ENCODE results near the gene HOXD10. TPM values are rescaled to one million over a fixed set of nuclear protein-coding genes. Genes with fewer than 3 reads are reported as not detected.
A peak's percentile ranks its signal among the peaks of the same experiment; 100 is the strongest.

HOXD10 gene
- total and polyA plus RNA-seq, 2 donors (not counting 1 experiment from before 2014, with no cell fraction given), result not detected

DNA sequence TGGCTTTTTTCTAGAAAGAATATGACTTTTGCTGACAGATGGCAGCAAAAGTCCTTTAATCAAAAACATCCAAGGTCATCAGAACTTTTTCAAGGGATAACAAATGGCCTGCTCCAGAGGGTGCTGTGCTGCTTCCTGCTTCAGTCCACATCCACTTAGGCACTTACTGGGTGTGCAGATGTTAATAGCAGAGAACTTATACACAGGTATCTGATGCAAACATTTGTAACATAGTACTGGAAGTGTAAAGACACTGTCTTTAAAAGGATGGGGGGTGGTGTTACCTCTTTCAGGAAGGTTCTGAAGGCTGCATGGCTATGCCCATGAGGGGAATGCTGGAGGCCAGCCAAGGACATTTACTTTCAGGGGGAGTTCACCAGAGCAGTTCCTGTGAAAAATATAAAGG lies 18.5 kb downstream of the HOXD10 start:
- Histone ChIP-seq H3K4me1 (ENCODE audit: control insufficient read depth, extremely low read depth, insufficient read depth, low read length) (no peaks in the 10 kb centered on the region), H3K36me3 (ENCODE audit: control insufficient read depth, insufficient read depth, low read length) (no peaks in the 10 kb centered on the region), H3K27ac (ENCODE audit: insufficient read depth, low read length) (no peak overlapping the region), H3K27me3 (ENCODE audit: control insufficient read depth, insufficient read depth, low read length) (peaks cover 86% of the 10 kb centered on the region), H3K79me2 (ENCODE audit: control insufficient read depth, insufficient read depth, low read length) (no peaks in the 10 kb centered on the region), H3K9ac (ENCODE audit: insufficient read depth, low read length) (no peak overlapping the region), H3K4me2 (ENCODE audit: extremely low read depth, insufficient read depth, low read length) (no peak overlapping the region), H4K20me1 (ENCODE audit: control insufficient read depth, extremely low read depth, insufficient read depth, low read length) (no peaks in the 10 kb centered on the region), H2AFZ (ENCODE audit: low read length) (no peak overlapping the region), H3K9me3 (ENCODE audit: control insufficient read depth, insufficient read depth, low read depth, low read length) (no peaks in the 10 kb centered on the region), H3K4me3 (replicated peaks in 1 of 4; ENCODE audit: control extremely low read depth in 1 of 4, insufficient read depth in 1 of 4, low read depth in 3 of 4, low read length in 4 of 4) (no peak overlapping the region)
- no peak for DNase-seq (ENCODE audit: low read depth in 2 of 2)
- no peak for TF ChIP-seq EZH2 (IDR thresholded peaks at IDR 0.05; ENCODE audit: low read length, missing control alignments)
- TF ChIP-seq, protein P1, sequence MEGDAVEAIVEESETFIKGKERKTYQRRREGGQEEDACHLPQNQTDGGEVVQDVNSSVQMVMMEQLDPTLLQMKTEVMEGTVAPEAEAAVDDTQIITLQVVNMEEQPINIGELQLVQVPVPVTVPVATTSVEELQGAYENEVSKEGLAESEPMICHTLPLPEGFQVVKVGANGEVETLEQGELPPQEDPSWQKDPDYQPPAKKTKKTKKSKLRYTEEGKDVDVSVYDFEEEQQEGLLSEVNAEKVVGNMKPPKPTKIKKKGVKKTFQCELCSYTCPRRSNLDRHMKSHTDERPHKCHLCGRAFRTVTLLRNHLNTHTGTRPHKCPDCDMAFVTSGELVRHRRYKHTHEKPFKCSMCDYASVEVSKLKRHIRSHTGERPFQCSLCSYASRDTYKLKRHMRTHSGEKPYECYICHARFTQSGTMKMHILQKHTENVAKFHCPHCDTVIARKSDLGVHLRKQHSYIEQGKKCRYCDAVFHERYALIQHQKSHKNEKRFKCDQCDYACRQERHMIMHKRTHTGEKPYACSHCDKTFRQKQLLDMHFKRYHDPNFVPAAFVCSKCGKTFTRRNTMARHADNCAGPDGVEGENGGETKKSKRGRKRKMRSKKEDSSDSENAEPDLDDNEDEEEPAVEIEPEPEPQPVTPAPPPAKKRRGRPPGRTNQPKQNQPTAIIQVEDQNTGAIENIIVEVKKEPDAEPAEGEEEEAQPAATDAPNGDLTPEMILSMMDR (conservative IDR thresholded peaks at IDR 0.05 in 1 of 2, IDR thresholded peaks at IDR 0.05 in 1 of 2; ENCODE audit: low read depth in 1 of 2, low read length in 2 of 2), result no peak

DNA sequence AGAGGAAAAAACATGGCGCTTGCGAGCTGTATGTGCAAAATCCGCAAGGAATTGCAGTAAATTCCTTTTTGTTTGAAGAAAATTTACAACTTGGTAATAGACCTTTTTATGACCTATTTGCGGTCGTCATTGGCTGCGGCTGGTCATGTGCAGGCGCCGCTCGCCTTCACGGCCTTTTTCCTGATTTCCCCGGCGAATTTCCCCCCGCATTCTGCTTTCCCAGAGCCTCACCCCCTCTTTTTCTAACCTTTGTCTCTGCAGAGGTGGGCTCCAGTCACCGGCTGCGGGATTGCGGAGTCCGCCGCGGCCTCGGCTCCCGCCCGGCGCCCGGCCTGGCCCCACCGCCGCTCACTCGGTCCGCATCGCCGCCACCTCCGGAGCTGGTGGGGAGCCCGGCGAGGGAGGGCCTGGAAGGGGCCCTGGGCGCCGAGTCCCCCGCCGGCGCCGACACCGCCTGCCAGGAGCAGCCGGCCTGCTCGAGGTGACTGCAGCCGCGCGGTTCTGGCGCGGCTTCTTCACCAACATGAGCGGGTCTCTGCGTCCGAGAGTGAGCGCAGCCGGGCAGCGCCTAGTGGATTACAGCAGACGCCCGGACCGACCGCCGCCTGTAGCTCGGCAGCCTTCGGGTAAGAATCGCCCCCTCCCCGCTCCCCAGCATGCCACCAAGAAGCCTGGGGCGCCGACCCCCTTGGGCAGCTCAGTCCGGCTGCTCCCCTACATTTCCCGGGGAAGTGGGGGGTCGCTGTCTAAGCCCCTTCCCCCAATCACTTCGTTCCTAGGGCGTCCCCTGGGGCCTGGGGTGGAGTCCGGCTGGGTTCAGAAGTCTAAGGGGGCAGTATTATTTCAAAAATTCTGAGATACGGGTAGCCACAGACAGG lies 20.0 kb downstream of the HOXD10 start:
- no peak overlapping the region for H3K27ac ChIP-seq (ENCODE audit: insufficient read depth, low read length)
- peak overlapping the region in 1 of 4 experiments; percentile 22 for H3K4me3 ChIP-seq (replicated peaks in 1 of 4; ENCODE audit: control extremely low read depth in 1 of 4, insufficient read depth in 1 of 4, low read depth in 3 of 4, low read length in 4 of 4)
- H2AFZ ChIP-seq (ENCODE audit: low read length), result no peak overlapping the region
- no peak overlapping the region for H3K4me2 ChIP-seq (ENCODE audit: extremely low read depth, insufficient read depth, low read length)
- no peaks in the 10 kb centered on the region for H3K79me2 ChIP-seq (ENCODE audit: control insufficient read depth, insufficient read depth, low read length)
- peak; percentile 41 for TF ChIP-seq EZH2 (IDR thresholded peaks at IDR 0.05; ENCODE audit: low read length, missing control alignments)
- TF ChIP-seq, protein P1 (conservative IDR thresholded peaks at IDR 0.05 in 1 of 2, IDR thresholded peaks at IDR 0.05 in 1 of 2; ENCODE audit: low read depth in 1 of 2, low read length in 2 of 2), result no peak
- no peaks in the 10 kb centered on the region for H3K4me1 ChIP-seq (ENCODE audit: control insufficient read depth, extremely low read depth, insufficient read depth, low read length)
- no peaks in the 10 kb centered on the region for H3K36me3 ChIP-seq (ENCODE audit: control insufficient read depth, insufficient read depth, low read length)
- no peaks in the 10 kb centered on the region for H4K20me1 ChIP-seq (ENCODE audit: control insufficient read depth, extremely low read depth, insufficient read depth, low read length)
- no peak for DNase-seq (ENCODE audit: low read depth in 2 of 2)
- H3K9me3 ChIP-seq (ENCODE audit: control insufficient read depth, insufficient read depth, low read depth, low read length), result no peaks in the 10 kb centered on the region
- H3K9ac ChIP-seq (ENCODE audit: insufficient read depth, low read length), result no peak overlapping the region
- H3K27me3 ChIP-seq (ENCODE audit: control insufficient read depth, insufficient read depth, low read length), result peaks cover 81% of the 10 kb centered on the region

DNA sequence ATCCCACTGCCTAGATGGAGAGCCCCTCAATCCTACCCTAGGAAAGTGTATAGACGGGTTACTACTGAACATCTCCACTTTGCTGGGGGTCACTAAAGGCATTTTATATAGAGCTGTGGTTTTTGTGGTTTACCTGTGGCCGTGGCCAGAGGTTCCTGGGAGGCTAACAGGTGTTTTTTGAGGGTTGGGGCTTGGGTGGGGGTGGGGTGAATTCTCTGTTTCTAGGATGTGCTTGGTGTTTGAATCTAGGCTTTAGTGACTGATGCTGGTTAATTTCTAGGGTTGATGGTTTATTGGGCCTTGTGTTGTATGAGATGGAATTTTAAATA lies 20.6 kb downstream of the HOXD10 start:
- no peak overlapping the region for H3K27ac ChIP-seq (ENCODE audit: insufficient read depth, low read length)
- TF ChIP-seq, protein P1 (conservative IDR thresholded peaks at IDR 0.05 in 1 of 2, IDR thresholded peaks at IDR 0.05 in 1 of 2; ENCODE audit: low read depth in 1 of 2, low read length in 2 of 2), result no peak
- TF ChIP-seq EZH2 (IDR thresholded peaks at IDR 0.05; ENCODE audit: low read length, missing control alignments), result no peak
- no peak overlapping the region for H2AFZ ChIP-seq (ENCODE audit: low read length)
- no peak overlapping the region for H3K4me3 ChIP-seq (replicated peaks in 1 of 4; ENCODE audit: control extremely low read depth in 1 of 4, insufficient read depth in 1 of 4, low read depth in 3 of 4, low read length in 4 of 4)
- H3K9me3 ChIP-seq (ENCODE audit: control insufficient read depth, insufficient read depth, low read depth, low read length), result no peaks in the 10 kb centered on the region
- no peaks in the 10 kb centered on the region for H3K36me3 ChIP-seq (ENCODE audit: control insufficient read depth, insufficient read depth, low read length)
- H3K79me2 ChIP-seq (ENCODE audit: control insufficient read depth, insufficient read depth, low read length), result no peaks in the 10 kb centered on the region
- H3K27me3 ChIP-seq (ENCODE audit: control insufficient read depth, insufficient read depth, low read length), result peaks cover 77% of the 10 kb centered on the region
- H3K4me1 ChIP-seq (ENCODE audit: control insufficient read depth, extremely low read depth, insufficient read depth, low read length), result no peaks in the 10 kb centered on the region
- no peak overlapping the region for H3K4me2 ChIP-seq (ENCODE audit: extremely low read depth, insufficient read depth, low read length)
- H4K20me1 ChIP-seq (ENCODE audit: control insufficient read depth, extremely low read depth, insufficient read depth, low read length), result no peaks in the 10 kb centered on the region
- DNase-seq (ENCODE audit: low read depth in 2 of 2), result no peak
- no peak overlapping the region for H3K9ac ChIP-seq (ENCODE audit: insufficient read depth, low read length)

All from fibroblast of lung (primary cell).